SK-N-SH (cell line): ENCODE measurements around the gene FRS3.

Experiments used
- CTCF ChIP-seq: fragments of 200-600 bp; sonication (generic); IDR thresholded peaks from 2 replicates; pipeline ENCODE4 v1.6.1; 2017; ENCODE audit warnings: antibody characterized with exemption, mild to moderate bottlenecking, moderate library complexity
- MAX ChIP-seq: IDR thresholded peaks from 2 replicates; pipeline ENCODE4 v1.4.0; 2012; ENCODE audit warnings: low read depth
- MXI1 ChIP-seq: IDR thresholded peaks from 2 replicates; pipeline ENCODE4 v1.6.1; 2012; ENCODE audit warnings: mild to moderate bottlenecking, low read depth, low read length, improper control_type of control experiment
- PBX3 ChIP-seq: IDR thresholded peaks from 2 replicates; pipeline ENCODE4; 2012
- POLR2AphosphoS5 ChIP-seq: IDR thresholded peaks from 2 replicates; pipeline ENCODE4 v1.6.1; 2012; ENCODE audit warnings: low read depth, low read length
- RFX5 ChIP-seq: IDR thresholded peaks from 2 replicates; pipeline ENCODE4 v1.6.1; 2012; ENCODE audit warnings: mild to moderate bottlenecking, improper control_type of control experiment, low read length
- ZBTB33 ChIP-seq: IDR thresholded peaks from 2 replicates; pipeline ENCODE4 v1.4.0; 2012; ENCODE audit warnings: low read depth, borderline replicate concordance

DNA sequence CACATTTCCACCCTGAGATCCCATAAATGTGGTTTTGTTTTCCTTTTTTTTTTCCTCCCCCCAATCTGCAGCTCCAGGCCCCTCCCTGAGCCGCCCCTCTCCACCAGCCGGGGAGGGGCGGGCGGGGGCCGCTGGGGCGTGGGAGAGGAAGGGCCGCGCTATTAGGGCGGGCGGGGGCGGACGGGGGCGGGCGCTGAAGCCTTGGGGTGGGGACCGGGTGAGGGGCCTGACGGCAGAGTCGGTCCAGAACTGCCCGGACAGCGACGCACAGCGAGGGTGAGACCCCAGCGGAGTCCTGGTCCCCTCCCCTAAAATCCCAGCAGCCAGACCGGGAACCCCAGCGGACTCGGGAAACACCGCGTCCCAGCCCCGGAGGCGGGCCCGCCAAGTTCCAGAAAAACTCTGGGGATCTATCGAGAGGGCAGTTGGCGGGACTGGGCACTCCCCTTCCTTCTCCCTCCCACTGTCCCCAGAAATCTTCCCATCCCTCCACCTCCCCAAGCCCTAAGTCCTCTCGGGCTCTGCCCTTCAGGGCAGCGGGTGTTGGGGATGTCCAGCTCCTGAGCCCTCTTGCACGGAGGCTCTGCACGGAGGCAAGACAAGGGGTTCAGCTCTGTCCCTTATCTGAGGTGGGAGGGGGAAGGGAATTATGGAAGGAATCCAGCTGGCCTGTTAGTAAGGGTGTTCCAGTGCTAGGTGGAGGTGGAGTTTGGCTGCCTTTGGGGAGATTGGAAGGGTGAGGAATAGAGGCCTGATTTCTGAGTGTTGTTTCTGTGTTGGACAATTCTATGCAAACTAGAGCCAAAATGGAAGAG lies 1.1 kb upstream of the FRS3 start, which contains the start of gene PRICKLE4:
- TF ChIP-seq CTCF (no peak), MXI1 (no peak), POLR2AphosphoS5 (no peak), ZBTB33 (no peak), RFX5 (no peak), PBX3 (no peak), MAX (0 out of 2 replicates have a peak, but pooled peaks have one; percentile 35)
